GM21423 (cell line): ENCODE measurements around the gene SPTLC2.

Experiments
- ATAC-seq: cut with Tn5 transposase; IDR thresholded peaks from one replicate; pipeline ENCODE4 v1.9.1; 2021; ENCODE audit warnings: mild to moderate bottlenecking, moderate library complexity; ENCODE audit not compliant: unreplicated experiment

The SPTLC2 gene

DNA sequence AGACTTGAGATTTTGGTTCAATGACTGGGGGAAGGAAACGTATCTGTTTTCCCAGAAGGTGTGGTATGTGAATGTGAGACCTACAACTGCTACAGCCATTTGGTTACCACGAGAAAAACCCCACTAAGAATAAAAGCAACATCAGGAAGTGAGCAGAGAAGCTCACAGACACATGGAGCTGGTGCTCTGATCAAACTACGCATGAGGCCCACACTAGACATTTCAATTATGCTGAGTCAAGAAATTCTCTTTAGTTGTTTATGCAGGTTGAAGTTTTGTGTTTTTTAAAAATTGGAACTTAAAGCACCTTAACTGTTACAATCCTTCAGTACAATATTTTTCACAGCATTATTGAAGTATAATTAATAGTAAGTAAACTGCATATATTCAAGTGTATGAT is 8.9 kb upstream of the SPTLC2 start:
- ATAC-seq, result no peak

DNA sequence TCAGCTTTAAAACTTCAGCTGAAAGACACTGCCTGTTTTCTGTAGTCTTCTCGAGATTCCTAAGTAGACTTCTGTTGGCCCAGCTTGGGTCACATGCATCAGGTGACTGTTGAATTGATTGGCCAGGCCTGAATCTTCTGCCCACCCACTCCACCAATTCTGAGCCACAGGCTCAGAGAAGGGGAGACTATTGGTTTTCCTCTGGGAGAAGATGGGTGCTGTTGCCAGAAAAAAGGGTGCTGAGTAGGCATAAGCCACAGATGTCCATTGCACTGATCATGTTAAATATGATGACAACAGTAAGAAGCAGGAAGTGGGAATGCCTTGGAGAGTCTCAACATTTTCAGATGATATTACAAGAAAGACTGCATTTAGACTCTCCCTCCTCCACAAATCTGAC is 6.8 kb upstream of the SPTLC2 start:
- ATAC-seq, result no peak

DNA sequence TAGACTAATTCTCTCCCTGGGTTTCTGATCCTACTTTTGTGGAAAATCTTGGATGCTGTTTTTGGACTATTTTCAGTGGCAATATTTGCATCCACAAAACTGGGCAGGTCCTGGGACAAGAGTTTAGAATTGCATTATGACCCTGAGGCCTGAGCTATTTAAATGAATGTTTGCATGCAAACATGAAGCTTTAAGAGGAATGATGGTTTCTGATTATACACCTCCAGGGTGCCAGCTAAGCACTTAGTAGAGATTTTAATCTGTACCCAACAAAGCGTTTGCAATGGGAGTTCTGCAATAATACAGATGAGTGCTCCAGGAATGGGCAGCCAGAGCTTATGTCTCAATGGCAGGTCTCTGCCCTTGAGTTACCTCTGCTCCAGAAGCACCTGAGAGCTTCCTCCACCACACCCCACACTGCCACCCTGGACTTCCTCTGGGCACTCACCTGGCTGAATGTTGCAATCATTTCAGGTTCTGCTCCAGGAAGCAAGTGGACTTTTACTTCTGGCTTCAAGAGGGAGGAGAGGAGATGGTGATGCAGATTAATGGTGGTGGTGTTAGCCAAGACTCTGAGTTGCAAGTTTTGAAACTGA is 6.0 kb upstream of the SPTLC2 start:
- no peak for ATAC-seq

DNA sequence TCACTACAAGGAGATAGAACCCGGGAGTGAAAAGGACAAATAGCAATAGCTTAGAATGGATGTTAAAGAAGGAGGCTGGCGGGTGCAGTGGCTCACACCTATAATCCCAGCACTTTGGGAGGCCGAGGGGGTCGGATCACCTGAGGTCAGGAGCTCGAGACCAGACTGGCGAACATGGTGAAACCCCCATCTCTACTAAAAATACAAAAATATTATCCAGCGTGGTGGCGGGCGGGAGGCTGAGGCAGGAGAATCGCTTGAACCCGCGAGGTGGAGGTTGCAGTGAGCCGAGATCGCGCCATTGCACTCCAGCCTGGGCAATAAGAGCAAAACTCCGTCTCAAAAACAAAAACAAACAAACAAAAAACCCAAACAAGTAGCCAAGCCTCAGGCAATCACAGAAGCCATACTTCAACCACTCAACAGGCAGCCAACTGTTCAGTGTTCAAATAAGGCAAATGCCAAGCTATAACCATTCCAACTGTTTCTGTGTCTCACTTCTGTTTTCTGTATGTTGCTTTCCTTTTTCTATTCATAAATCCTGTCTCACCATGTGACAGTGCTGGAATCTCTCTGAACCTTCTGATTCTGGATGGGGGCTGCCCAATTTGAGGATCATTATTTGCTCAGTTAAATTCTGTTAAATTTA is 3.9 kb upstream of the SPTLC2 start:
- no peak for ATAC-seq

DNA sequence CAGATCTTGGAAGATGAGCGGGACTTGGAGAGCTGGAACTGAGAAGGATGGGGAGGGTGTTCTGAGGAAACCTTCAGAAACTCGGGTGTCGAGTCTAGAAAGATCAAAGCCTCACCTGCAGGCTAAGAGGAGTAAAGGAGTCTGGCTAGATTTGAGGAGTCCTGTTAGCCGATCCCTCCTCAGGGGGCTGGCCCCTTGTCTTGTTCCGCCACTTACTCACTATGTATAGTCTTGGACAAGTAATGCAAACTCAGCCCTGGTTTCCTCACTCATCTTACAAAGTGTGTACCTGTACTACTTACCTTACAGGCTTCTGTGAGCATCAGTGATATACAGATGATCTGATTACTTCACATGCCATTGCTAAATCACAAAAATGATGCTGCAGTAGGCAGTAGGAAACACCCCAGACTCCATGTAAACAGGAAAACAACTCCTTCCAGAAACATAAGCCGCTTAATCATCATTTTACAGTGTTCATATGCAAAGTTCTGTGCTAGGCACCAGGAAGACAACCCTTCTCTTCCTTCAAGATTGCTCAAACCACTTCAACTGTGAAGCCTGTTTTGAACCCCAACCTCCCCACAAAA is 2.0 kb upstream of the SPTLC2 start:
- no peak for ATAC-seq

DNA sequence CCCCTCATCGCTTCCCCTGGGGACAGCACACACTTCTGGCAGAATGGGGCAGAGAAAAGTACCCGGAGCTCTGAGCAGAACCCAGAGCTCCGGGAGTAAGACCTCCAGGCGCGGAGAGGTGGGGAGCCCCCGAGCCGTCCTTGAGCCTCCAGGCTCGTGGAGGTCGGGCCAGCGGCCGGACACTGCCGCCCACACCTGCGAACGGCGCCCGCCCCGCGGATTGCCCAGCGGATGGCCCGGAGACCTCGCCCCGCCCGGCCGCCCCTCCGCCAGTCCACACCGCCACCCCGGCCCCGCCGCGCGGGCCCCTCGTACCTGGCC is 344 bp downstream of the SPTLC2 start:
- no peak for ATAC-seq

DNA sequence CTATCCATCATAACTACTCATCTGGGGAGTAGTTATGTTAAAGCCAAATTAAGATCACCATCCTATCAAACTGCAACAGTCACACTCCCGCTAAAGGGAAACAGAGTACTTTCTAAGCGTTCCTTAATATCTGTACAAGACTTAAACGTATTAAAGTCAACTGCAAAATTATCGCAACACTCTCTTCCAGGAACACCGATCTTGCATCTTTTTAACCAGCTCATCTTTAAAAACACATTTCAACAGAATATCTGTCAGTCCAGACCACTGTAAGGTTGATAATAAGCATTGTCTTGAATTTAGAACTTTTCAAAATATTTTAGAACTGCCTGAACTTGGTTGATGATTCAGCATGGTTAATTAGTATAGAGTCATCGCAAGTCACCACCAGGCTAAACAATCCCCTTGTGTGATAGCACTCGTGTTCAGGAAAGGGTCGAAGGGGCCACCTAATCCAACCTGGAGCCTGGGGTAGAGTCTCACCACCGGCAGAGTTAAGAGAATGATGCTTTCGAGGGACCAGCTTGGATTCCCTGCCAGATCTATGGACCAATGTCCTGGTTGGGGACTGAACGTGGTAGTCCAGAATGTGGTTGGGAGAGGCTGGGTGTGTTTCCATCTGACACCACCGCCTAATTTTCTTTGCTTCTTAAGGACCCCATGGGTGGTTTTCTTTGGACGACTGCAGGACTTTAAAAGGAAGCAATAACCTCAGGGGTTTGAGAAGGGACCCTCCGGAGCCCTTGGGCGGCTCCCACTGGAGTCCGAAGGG is 890 bp downstream of the SPTLC2 start:
- ATAC-seq, result no peak

DNA sequence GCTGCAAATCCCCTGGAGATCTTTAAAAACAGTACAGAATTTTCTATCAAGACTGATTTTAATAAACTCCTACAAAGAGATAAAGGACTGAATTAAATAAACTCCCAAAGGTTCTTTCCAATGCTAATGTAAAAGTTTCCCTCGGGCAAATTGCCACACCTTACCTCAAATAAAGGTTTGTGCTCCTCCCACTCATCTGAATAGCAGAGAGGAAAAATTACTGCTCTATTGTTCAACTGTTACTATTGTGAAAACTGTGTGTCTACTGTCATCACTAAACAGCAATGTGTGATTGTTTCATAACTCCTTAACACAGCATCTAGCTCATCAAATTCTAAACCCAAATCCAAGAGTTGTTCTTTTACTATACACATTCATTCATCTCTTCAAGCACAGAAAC is 3.2 kb downstream of the SPTLC2 start:
- ATAC-seq, result no peak

DNA sequence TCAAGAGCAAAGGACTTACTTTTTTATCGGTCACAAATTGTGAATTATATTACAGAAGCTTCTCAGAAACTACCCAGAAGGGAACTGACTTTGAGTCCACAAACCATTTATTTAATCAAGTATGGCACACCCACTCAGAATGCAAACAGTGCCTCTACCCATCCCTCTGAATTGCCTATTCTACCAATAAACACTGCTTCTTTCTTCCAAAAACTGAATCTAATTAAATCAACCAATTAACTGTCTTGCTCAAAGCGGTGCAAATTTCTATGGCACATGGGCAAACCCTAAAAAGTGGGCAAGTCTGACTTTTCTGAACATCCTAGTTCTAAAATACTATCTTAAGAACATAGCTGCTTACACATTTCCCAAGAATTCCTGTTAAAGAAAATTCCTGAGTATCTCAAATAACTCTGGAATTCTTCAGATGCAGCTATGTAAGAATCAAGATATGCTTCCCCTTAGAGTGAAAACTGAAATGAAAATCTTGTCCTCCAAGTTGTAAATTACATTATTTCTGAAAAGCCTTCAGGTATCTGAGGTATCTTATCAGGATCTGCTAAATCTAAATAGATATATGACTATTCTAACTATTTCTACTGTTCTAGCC is 4.3 kb downstream of the SPTLC2 start:
- no peak for ATAC-seq

DNA sequence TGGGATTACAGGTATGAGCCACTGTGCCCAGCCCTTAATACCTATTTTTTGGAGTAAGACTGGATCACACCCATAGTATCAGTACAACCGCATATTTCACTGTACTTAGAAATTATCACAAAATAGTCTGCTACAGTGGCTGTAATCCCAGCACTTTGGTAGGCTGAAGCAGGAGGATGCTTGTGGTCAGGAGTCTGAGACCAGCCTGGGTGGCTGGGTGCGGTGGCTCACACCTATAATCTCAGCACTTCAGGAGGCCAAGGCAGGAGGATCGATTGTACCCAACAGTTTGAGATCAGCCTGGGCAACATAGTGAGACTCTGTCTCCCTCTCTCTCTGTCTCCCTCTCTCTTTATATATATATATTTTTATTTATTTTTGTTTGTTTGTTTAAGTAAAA is 5.9 kb downstream of the SPTLC2 start:
- no peak for ATAC-seq

DNA sequence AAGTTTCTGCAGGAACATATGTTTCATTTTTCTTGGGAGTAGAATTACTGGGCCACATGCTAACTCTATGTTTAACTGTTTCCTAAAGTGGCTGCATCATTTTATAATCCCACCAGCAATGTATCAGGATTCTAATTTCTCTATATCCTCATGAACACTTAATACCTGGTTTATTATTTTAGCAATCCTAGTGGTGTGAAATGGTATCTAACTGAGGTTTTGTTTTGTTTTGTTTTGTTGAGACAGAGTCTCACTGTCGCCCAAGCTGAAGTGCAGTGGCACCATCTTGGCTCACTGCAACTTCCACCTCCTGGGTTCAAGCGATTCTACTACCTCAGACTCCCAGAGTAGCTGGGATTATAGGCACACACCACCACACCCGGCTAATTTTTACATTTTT is 6.5 kb downstream of the SPTLC2 start:
- no peak for ATAC-seq

DNA sequence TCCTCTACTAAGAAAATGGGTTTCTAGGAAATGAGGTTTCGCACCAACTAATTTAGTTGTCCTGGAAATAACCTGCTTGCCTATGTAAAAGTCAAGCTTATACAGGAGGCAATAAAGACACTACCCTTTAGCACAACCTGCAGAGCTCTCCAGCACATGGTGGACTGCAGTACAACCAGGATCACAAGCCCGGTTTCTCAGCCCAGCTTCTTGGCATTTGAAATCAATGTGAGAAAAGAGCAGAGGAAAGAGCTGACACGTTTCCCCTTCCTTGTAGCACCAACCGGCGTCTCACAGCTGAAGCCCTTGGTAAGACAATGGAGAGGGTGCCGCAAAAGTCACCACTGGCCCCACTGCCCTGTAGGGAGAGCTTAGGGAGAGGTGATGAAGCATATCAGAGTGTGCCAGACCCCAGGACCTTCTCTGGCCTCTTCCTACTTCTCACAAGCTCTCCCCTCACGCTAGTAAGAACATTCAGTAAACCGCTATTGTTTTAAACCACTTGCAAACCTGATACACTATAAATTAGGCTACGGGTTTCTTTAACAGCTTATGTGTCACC is 8.6 kb downstream of the SPTLC2 start:
- ATAC-seq, result peak; percentile 60

DNA sequence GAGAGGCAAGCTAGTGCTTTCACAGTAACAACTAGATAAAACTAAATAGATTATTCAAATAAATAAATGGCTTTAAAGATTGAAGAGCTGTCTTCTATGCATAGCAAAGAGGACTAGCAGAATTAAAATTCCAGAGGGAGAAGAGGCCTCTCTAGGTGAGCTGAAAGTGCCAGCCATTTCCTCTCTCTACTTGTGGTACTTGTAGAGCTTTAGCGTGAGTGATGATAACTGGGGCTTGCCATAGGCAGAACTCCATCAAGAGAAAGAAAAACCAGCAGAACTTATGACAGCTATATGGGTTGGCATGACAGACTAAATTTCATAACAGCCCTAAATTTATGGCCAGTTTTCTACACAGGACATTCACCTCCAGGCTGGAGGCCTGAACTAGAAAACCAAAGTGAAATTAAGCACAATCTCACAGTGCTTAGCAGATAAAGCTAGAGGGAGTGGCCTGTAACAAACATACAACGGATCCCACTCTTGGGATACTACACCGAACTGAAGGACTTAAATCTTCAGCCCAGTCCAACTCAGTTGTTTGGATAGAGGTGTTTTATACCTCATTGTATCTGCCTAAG is 11.0 kb downstream of the SPTLC2 start:
- ATAC-seq, result no peak

DNA sequence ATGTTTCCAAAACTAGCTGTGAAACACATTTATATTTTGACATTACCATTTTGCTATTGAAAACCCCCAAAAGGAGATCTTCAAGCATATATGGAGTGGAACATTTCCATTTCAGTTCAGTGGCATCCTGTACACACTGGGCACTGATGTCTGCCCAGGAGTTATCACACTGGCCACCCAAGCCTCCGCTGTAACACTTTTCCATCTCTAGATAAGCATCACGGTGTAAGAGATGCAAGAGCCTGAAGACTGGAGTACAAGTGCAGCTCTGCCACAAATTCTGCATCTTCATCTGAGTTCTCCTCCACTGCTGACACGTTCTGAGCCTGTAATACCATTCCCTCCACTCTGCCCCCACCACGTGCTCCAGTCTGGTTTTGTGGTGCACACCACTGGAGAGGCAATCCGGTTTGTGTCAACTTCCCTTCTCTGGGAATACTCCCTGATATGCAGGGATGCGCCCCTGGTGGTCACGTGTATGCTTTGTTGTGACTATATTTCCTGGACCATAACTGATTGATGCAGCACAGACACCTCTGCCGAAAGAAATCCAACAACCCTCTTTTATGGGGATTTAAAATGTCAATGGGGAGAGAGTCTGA is 12.7 kb downstream of the SPTLC2 start:
- ATAC-seq, result no peak

DNA sequence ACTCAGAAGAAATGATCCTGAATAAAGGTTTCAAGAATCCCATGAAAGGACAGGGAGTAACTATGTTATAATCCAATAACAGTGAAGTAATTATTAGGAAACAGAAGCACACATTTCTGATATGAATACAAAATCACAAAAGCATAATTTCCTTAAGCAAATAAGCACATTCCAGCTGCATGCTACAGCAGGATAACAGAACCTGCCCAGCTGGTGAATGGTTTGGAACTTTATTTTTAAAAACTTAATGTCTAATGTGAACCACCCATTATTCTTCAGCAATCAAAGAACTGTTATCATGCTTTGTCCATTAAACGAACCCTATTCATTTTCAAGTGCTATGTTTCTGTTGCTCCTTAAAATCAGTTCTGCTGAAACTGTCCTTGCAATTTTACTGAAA is 13.4 kb downstream of the SPTLC2 start:
- no peak for ATAC-seq

DNA sequence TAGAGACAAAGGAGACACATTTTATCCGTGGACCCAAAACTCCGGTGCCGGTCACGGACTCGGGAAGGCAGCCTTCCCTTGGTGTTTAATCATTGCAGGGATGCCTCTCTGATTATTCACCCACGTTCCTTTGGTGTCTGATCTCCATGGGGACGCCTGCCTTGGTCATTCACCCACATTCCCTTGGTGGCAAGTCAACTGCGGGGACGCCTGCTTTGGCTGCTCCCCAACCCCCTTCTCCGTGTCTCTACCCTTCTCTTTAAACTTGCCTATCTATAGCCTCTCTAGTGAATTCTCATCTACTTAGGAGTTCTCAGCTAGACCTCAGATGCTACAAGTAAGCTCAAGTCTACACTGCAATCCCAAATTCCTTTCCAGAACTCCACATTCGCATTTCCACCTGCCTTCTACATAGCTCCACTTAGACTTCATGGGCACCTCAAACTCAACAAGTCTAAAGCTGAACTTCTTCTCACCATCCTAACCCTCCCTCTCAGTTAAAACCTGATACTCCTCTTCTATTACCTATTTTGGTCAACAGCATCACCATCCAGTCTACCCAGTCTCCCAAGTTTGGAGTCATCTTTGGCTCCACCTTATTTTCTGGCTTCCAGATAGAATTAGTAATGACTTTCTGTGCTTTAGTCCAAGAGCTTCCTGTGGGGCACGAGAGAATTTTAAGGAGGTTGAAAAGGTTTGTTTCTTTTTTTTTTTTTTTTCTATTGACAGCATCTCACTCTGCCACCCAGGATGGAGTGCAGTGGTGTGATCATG is 14.4 kb downstream of the SPTLC2 start:
- no peak for ATAC-seq

DNA sequence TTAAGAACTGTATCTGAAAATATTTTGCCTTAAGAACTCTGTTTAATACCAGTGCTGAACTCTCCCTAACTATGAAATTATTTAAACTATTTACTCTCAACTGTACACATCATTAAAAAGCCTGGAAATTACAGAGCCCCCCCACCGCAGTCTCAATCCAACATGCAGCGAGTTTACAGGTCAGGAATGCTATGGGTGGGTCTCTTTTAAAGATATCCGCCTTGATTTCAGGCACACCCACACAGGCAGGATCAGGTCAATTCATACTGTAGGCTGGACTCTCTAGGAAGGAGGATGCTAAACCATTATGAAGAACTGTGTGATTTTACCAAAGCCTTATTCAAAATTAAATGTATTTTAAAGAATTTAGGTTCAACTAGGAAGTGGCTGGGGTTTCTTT is 16.5 kb downstream of the SPTLC2 start:
- no peak for ATAC-seq

DNA sequence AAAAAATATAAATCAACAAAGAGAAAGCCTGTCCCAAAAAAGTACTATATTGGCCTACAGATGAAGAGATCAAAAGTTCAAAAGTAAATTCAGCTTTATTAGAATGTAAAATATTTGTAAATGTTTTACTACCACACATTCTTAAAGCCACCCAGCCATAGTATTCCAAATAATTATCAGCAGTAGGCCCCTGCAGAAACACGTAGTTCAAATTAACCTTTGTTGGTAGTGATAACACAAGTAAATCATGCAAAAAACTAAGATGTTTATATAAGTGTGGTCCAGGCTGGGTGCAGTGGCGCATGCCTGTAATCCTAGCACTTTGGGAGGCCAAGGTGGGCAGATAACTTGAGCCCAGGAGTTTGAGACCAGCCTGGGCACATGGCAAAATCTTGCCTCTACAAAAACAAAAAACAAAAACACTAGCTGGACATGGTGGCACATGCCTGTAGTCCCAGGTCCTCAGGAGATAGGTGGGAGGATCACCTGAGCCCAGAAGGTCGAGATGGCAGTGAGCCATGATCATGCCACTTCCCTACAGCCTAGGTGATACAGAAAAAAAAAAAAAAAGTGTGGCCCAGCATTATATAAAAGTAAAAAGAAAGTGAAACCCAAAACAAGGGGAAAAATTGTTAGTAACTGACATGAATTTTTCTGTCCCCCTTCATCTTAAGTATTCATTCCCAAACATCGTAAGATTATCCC is 17.9 kb downstream of the SPTLC2 start:
- no peak for ATAC-seq

DNA sequence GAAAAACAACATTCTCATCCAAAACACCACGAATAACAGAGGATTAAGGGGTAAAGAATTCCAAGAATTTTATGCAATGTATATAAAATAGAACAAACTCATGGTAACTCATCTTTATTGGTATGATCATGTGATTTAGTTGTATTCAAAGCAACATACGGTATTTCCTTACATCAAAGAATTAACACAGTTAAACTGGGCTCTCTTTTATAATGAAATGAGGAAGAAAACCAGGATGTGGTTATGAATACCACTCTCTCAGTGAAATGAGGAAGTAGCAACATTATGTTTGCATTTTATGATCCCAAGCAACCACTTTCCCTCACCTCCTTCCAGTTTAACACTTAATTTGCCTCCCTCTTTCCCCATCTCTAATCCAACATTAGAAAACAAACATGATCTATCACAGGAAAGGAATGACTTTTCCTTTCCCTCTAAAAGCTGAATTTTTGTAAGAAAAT is 22.9 kb downstream of the SPTLC2 start:
- ATAC-seq, result peak; percentile 73
